Activated naive CD4-positive, alpha-beta T cell treated with anti-CD3 and anti-CD28 coated beads, Interleukin-2, amount 50 U/mL, for 72 hours (primary cell): Measurements from ENCODE around the gene SPRR2D. TPM values are rescaled to one million over a fixed set of nuclear protein-coding genes. Genes with fewer than 3 reads are reported as not detected.
"Not testable (repeated sequence)": the region's sequence is repeated elsewhere in the genome, so short reads cannot be mapped to it uniquely, and the experiment has no call there.

Source experiments
- ATAC-seq, 2 donors: fragments of 150-1000 bp; cut with Tn5 transposase; 2 replicates each; pipeline ENCODE4 v1.10.0; 2021; ENCODE audit warnings: mild to moderate bottlenecking in 2 of 2, moderate library complexity in 2 of 2
- DNase-seq, 2 donors: peaks; one replicate each; pipeline ENCODE4 v3.0.0; 2021 to 2022; ENCODE audit warnings: low spot score in 2 of 2
- H3K27ac Mint-ChIP-seq, 2 donors: one replicate each; pipeline ENCODE4 v1.8.0; 2022; ENCODE audit warnings: mild to moderate bottlenecking in 2 of 2, mixed read lengths in 2 of 2
- H3K36me3 Mint-ChIP-seq, 2 donors: one replicate each; pipeline ENCODE4 v1.8.0; 2022; ENCODE audit warnings: mixed read lengths in 2 of 2
- H3K9me3 Mint-ChIP-seq, 2 donors: one replicate each; pipeline ENCODE4 v1.8.0; 2022; ENCODE audit warnings: mixed read lengths in 2 of 2
- total RNA-seq, 2 donors: library from RNA; stranded (reverse); gene quantifications; one replicate each; pipeline ENCODE4 v1.2.3, GENCODE V29; 2022

The SPRR2D gene
- not detected for total RNA-seq

GRCh38 chr1:153040950-153041631 lies at the start of gene SPRR2D:
Gene SPRR2D (minus strand): TSS chr1:153041120. CDS start chr1:153040346, 774 bp downstream.
- Mint-ChIP-seq H3K27ac (no peak within 1 kb of the TSS), H3K9me3 (no peaks in the 10 kb centered on the region), H3K36me3 (no peaks in the 10 kb centered on the region)
- no peak for DNase-seq
- ATAC-seq = no peak

GRCh38 chr1:153087652-153088051 lies 46.7 kb upstream of the SPRR2D start:
- no peak for DNase-seq
- H3K36me3 Mint-ChIP-seq = no peaks in the 10 kb centered on the region
- H3K27ac Mint-ChIP-seq = no peak overlapping the region
- no peak for ATAC-seq
- no peaks in the 10 kb centered on the region for H3K9me3 Mint-ChIP-seq

- ATAC-seq (no peak), DNase-seq (no peak)
- Mint-ChIP-seq H3K36me3 (peaks cover 0 to 6% of the 10 kb centered on the region in 2 donors), H3K27ac (no peak overlapping the region), H3K9me3 (peaks cover 5 to 6% of the 10 kb centered on the region in 2 donors)
These were observed 40.8 kb upstream of the SPRR2D start for GRCh38 chr1:153081736-153082135.

GRCh38 chr1:153072806-153073726 lies 32.1 kb upstream of the SPRR2D start:
- no peak overlapping the region for H3K27ac Mint-ChIP-seq
- ATAC-seq (no peak), DNase-seq (no peak)
- no peaks in the 10 kb centered on the region for H3K36me3 Mint-ChIP-seq
- H3K9me3 Mint-ChIP-seq = no peaks in the 10 kb centered on the region

- no peak for DNase-seq
- Mint-ChIP-seq H3K36me3 (no peaks in the 10 kb centered on the region), H3K9me3 (no peaks in the 10 kb centered on the region), H3K27ac (no peak within 1 kb of the TSS)
- no peak for ATAC-seq
These were observed 30.6 kb upstream of the SPRR2D start, which contains the start of gene SPRR2B for GRCh38 chr1:153071511-153071910. Gene SPRR2B (minus strand): TSS chr1:153071611. CDS start chr1:153070839, 772 bp downstream.

- H3K9me3 Mint-ChIP-seq = no peaks in the 10 kb centered on the region
- no peaks in the 10 kb centered on the region for H3K36me3 Mint-ChIP-seq
- H3K27ac Mint-ChIP-seq = no peak overlapping the region
- no peak for ATAC-seq
- DNase-seq = no peak
These were observed 29.3 kb upstream of the SPRR2D start for GRCh38 chr1:153070243-153070642.

GRCh38 chr1:153058826-153059784 lies 18.2 kb upstream of the SPRR2D start:
- ATAC-seq (no peak), DNase-seq (no peak)
- Mint-ChIP-seq H3K27ac (no peak overlapping the region), H3K9me3 (no peaks in the 10 kb centered on the region), H3K36me3 (no peaks in the 10 kb centered on the region)

GRCh38 chr1:153058154-153058553 lies 17.2 kb upstream of the SPRR2D start:
- Mint-ChIP-seq H3K36me3 (no peaks in the 10 kb centered on the region), H3K9me3 (no peaks in the 10 kb centered on the region), H3K27ac (no peak overlapping the region)
- ATAC-seq (no peak), DNase-seq (no peak)

GRCh38 chr1:153057375-153057774 lies 16.5 kb upstream of the SPRR2D start, which contains the start of gene SPRR2A:
Gene SPRR2A (minus strand): TSS chr1:153057512. CDS start chr1:153056735, 777 bp downstream.
- Mint-ChIP-seq H3K9me3 (peaks cover 0 to 4% of the 10 kb centered on the region in 2 donors), H3K36me3 (no peaks in the 10 kb centered on the region), H3K27ac (no peak within 1 kb of the TSS)
- DNase-seq = no peak
- no peak for ATAC-seq

GRCh38 chr1:153056111-153056510 lies 15.2 kb upstream of the SPRR2D start:
- H3K9me3 Mint-ChIP-seq, DNase-seq, ATAC-seq, H3K36me3 Mint-ChIP-seq, H3K27ac Mint-ChIP-seq: not testable (repeated sequence)

GRCh38 chr1:153049211-153049610 lies 8.3 kb upstream of the SPRR2D start:
- H3K36me3 Mint-ChIP-seq = no peaks in the 10 kb centered on the region
- DNase-seq = no peak
- H3K9me3 Mint-ChIP-seq = peaks cover 4 to 8% of the 10 kb centered on the region in 2 donors
- no peak overlapping the region for H3K27ac Mint-ChIP-seq
- ATAC-seq = no peak

- no peaks in the 10 kb centered on the region for H3K36me3 Mint-ChIP-seq
- DNase-seq (no peak), ATAC-seq (no peak)
- no peak overlapping the region for H3K27ac Mint-ChIP-seq
- H3K9me3 Mint-ChIP-seq = no peaks in the 10 kb centered on the region
These were observed 5.7 kb downstream of the SPRR2D start for GRCh38 chr1:153035211-153035610.

- peak; percentile 43 to 78 for ATAC-seq
These were observed 8.1 kb downstream of the SPRR2D start for GRCh38 chr1:153032677-153033308.

GRCh38 chr1:153032073-153032472 lies 8.8 kb downstream of the SPRR2D start:
- Mint-ChIP-seq H3K9me3 (peaks cover 4% of the 10 kb centered on the region in 2 donors), H3K36me3 (no peaks in the 10 kb centered on the region), H3K27ac (no peak overlapping the region)
- no peak for DNase-seq
- no peak for ATAC-seq

More at GRCh38 chr1:153032677-153033308, 8.1 kb downstream of the SPRR2D start:
- Mint-ChIP-seq H3K36me3 (no peaks in the 10 kb centered on the region), H3K9me3 (peaks cover 4% of the 10 kb centered on the region in 2 donors), H3K27ac (no peak overlapping the region)
- DNase-seq = no peak

- ATAC-seq = no peak
- Mint-ChIP-seq H3K9me3 (peaks cover 4% of the 10 kb centered on the region in 2 donors), H3K27ac (no peak within 1 kb of the TSS), H3K36me3 (no peaks in the 10 kb centered on the region)
- no peak for DNase-seq
These were observed 10.0 kb downstream of the SPRR2D start, which contains the start of gene SPRR1B for GRCh38 chr1:153030895-153031294. Gene SPRR1B (plus strand): TSS chr1:153031203. CDS start chr1:153032346, 1,143 bp downstream.

- Mint-ChIP-seq H3K27ac (no peak overlapping the region), H3K9me3 (peaks cover 4% of the 10 kb centered on the region in 2 donors), H3K36me3 (no peaks in the 10 kb centered on the region)
- no peak for DNase-seq
- no peak for ATAC-seq
These were observed 12.2 kb downstream of the SPRR2D start for GRCh38 chr1:153028766-153029165.
